ENCODE data around the gene GNE.
A peak's percentile ranks its signal among the peaks of the same experiment; 100 is the strongest.
"Not testable (repeated sequence)": the region's sequence is repeated elsewhere in the genome, so short reads cannot be mapped to it uniquely, and the experiment has no call there.

Gene GNE

GRCh38 chr9:36258208-36258995, at the start of gene GNE:
Gene GNE, minus strand, starts transcription at chr9:36258448. Its CDS starts 9,093 bp downstream, at chr9:36249355.
- peak within 1 kb of the TSS; percentile 56 for H3K4me3 ChIP-seq (ENCODE audit: low read depth, low read length)
- TF ChIP-seq CTCF (IDR thresholded peaks at IDR 0.05; ENCODE audit: borderline replicate concordance, insufficient read depth, low read depth, low read length) = no peak

- no peak overlapping the region for H3K4me3 ChIP-seq (ENCODE audit: low read depth, low read length)
- TF ChIP-seq CTCF (IDR thresholded peaks at IDR 0.05; ENCODE audit: borderline replicate concordance, insufficient read depth, low read depth, low read length) = no peak
Measured at GRCh38 chr9:36306471-36307306, 48.4 kb upstream of the GNE start.

- not testable (repeated sequence) for H3K4me3 ChIP-seq (ENCODE audit: low read depth, low read length)
Measured at GRCh38 chr9:36304366-36304765, 46.1 kb upstream of the GNE start.

- H3K4me3 ChIP-seq (ENCODE audit: low read depth, low read length) = no peak overlapping the region
- no peak for TF ChIP-seq CTCF (IDR thresholded peaks at IDR 0.05; ENCODE audit: borderline replicate concordance, insufficient read depth, low read depth, low read length)
Measured at GRCh38 chr9:36301227-36301626, 43.0 kb upstream of the GNE start.

- H3K4me3 ChIP-seq (ENCODE audit: low read depth, low read length) = no peak overlapping the region
- TF ChIP-seq CTCF (IDR thresholded peaks at IDR 0.05; ENCODE audit: borderline replicate concordance, insufficient read depth, low read depth, low read length) = no peak
Measured at GRCh38 chr9:36298566-36298965, 40.3 kb upstream of the GNE start.

GRCh38 chr9:36297798-36298197, 39.5 kb upstream of the GNE start:
- no peak for TF ChIP-seq CTCF (IDR thresholded peaks at IDR 0.05; ENCODE audit: borderline replicate concordance, insufficient read depth, low read depth, low read length)

GRCh38 chr9:36294996-36295395, 36.7 kb upstream of the GNE start:
- not testable (repeated sequence) for H3K4me3 ChIP-seq (ENCODE audit: low read depth, low read length)

More at GRCh38 chr9:36297798-36298197, 39.5 kb upstream of the GNE start:
- H3K4me3 ChIP-seq (ENCODE audit: low read depth, low read length) = no peak overlapping the region

GRCh38 chr9:36293918-36294317, 35.7 kb upstream of the GNE start:
- TF ChIP-seq CTCF (IDR thresholded peaks at IDR 0.05; ENCODE audit: borderline replicate concordance, insufficient read depth, low read depth, low read length) = no peak
- no peak overlapping the region for H3K4me3 ChIP-seq (ENCODE audit: low read depth, low read length)

Measured in GM12875 (cell line).